ENCODE results near the gene GOLGA6B. TPM values are rescaled to one million over a fixed set of nuclear protein-coding genes. Genes with fewer than 3 reads are reported as not detected.
"Not testable (repeated sequence)": the region's sequence is repeated elsewhere in the genome, so short reads cannot be mapped to it uniquely, and the experiment has no call there.

The GOLGA6B gene
- total and polyA plus RNA-seq, 2 experiments from 2014 or later = not detected

DNA sequence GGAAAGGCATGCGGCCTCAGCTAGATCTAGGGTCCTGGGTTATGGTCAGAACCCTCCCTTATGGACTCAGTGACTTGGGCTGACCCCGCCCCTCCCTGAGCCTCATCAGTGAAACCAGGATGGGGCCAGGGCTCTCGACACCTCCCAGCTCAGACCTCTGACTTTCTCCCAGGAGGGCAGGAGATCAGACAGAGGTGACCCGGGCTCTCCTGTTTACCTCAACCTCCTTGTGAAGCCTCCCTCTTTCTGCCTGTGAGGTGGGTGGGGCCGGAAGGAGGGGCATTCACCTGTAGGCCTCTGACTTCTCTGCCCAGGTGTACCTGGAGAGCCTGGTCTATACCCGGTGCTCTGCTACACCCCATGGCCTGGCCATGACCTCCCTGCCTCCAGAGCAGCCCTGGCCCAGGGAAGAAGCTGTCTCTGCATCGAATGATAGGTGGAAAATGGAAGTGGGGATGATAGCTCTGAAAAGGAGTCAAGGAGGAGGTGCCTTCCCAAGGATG is 25.4 kb upstream of the GOLGA6B start:
- H3K27me3 ChIP-seq; H4K20me1 ChIP-seq (ENCODE audit: insufficient read depth, poor library complexity, severe bottlenecking); H2AFZ ChIP-seq; H3K9me3 ChIP-seq (ENCODE audit: low read depth); DNase-seq (ENCODE audit: low spot score); H3K4me3 ChIP-seq; H3K4me1 ChIP-seq (ENCODE audit: insufficient read depth); H3K79me2 ChIP-seq; H3K27ac ChIP-seq; H3K4me2 ChIP-seq; H3K9me2 ChIP-seq (replicated peaks; ENCODE audit: insufficient read depth); H3K36me3 ChIP-seq (replicated peaks; ENCODE audit: insufficient read depth, low read depth): not testable (repeated sequence)
- 83% methylated on average over 7 of the region's 7 CpGs for whole genome bisulfite sequencing (ENCODE audit: low lambda C conversion rate, missing lambda C conversion rate)

DNA sequence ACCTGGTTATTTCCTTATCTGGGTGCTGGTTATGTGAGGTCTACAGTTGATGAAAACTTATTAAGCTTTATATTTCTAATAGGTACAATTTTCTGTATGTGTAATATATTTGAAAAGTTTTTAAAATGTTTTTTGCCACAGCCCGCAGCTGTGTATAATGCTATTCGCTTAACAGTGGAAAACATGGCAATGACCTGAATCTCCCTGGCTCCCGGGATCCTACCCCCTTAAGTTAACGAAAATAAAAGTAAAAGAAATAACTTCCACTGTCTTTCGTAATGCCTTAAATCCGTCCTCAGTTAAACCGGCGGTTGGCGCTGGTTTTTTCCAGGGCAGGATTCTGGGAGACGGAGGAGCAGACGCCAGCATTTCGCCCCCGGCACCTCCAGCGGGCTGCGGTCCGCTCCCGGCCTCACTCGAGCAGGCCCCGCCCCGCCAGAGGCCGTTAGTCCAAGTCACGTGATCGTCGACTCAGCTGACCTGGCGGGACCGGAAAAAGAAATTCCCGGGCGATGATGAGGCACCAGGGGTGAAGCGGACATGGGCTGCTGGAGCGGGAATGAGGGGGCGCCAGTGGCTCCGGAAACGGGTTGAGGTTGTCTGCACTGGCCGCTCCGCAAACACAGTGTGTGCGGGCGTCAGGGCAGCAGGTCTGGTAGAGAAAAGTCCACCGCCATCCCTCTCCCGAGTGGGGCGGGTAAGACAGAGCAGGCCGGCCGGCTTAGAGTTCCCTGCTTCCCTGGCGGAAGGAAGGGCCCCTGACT is 17.8 kb upstream of the GOLGA6B start:
- H3K27ac ChIP-seq; H2AFZ ChIP-seq; H3K79me2 ChIP-seq; H3K9me3 ChIP-seq (ENCODE audit: low read depth); H3K36me3 ChIP-seq (replicated peaks; ENCODE audit: insufficient read depth, low read depth); H3K27me3 ChIP-seq; H3K9me2 ChIP-seq (replicated peaks; ENCODE audit: insufficient read depth); H4K20me1 ChIP-seq (ENCODE audit: insufficient read depth, poor library complexity, severe bottlenecking); H3K4me1 ChIP-seq (ENCODE audit: insufficient read depth); H3K4me3 ChIP-seq: not testable (repeated sequence)
- 20% methylated on average over 8 of the region's 43 CpGs for WGBS (ENCODE audit: low lambda C conversion rate, missing lambda C conversion rate)
- DNase-seq (ENCODE audit: low spot score) = peak; percentile 88
- H3K4me2 ChIP-seq = peak overlapping the region; percentile 68

DNA sequence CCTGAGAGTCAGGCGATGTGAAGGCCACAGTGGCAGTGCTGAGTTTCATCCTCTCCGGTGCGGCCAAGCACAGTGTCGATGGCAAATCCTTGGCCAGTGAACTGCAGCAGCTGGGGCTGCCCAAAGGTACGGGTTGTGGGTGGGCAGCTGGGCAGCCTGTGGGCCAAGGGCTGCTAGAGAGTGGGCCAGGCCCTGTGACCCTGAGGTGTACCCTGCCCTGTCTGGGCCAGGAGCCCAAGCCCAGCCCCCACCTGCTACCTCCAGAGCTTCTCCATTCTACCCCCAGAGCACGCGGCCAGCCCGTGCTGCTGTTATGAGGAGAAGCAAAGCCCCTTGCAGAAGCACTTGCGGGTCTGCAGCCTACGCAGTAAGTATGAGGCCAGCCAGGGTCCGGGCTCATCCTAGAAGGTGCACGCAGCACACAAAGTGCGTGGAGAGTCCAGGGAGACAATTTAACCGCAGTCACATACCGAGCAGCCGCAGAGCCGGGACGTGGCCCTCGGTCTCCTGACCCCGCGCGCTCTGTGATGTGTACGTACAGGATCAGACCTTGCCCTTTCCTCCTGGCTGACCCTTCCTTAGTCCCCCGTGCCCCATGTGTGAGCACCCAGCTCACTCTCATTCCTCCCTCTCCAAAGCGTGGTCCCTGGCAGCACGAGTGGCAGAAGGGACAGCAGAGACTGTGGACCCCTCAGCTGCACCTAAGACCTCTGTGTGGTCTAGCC is 14.6 kb upstream of the GOLGA6B start:
- H3K27ac ChIP-seq; H3K9me2 ChIP-seq (replicated peaks; ENCODE audit: insufficient read depth); H3K4me2 ChIP-seq; H3K27me3 ChIP-seq; H4K20me1 ChIP-seq (ENCODE audit: insufficient read depth, poor library complexity, severe bottlenecking); H3K4me3 ChIP-seq; H3K4me1 ChIP-seq (ENCODE audit: insufficient read depth); H3K79me2 ChIP-seq; H2AFZ ChIP-seq; H3K36me3 ChIP-seq (replicated peaks; ENCODE audit: insufficient read depth, low read depth); DNase-seq (ENCODE audit: low spot score); H3K9me3 ChIP-seq (ENCODE audit: low read depth): not testable (repeated sequence)
- WGBS (ENCODE audit: low lambda C conversion rate, missing lambda C conversion rate) = no CpG with 5 or more reads among the region's 26 CpGs

DNA sequence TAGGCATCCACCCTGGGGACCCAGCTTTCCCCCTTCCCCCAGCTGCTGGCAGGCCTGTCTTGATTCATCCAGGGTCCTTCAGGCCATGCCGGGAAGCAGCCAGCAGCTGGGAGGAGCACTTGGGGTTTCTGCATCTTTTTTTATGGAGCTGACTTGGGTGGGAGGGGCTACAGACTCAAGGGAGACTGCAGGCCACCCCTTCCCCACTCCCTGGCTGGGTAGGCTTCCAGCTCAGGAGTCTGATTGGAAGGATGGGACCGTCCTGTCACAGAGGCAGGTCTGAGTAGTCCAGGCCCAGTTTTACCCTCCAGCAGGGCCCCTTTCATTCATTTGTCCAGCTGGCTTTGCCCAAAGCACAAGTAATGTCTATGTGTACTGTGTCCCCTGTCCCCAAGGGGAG is 12.2 kb upstream of the GOLGA6B start:
- H3K4me3 ChIP-seq; H3K9me2 ChIP-seq (replicated peaks; ENCODE audit: insufficient read depth); H3K4me2 ChIP-seq; H3K27ac ChIP-seq; H3K4me1 ChIP-seq (ENCODE audit: insufficient read depth); DNase-seq (ENCODE audit: low spot score); H2AFZ ChIP-seq; H3K36me3 ChIP-seq (replicated peaks; ENCODE audit: insufficient read depth, low read depth); H4K20me1 ChIP-seq (ENCODE audit: insufficient read depth, poor library complexity, severe bottlenecking); H3K27me3 ChIP-seq; H3K9me3 ChIP-seq (ENCODE audit: low read depth); H3K79me2 ChIP-seq: not testable (repeated sequence)
- no CpG with 5 or more reads among the region's 2 CpGs for WGBS (ENCODE audit: low lambda C conversion rate, missing lambda C conversion rate)

DNA sequence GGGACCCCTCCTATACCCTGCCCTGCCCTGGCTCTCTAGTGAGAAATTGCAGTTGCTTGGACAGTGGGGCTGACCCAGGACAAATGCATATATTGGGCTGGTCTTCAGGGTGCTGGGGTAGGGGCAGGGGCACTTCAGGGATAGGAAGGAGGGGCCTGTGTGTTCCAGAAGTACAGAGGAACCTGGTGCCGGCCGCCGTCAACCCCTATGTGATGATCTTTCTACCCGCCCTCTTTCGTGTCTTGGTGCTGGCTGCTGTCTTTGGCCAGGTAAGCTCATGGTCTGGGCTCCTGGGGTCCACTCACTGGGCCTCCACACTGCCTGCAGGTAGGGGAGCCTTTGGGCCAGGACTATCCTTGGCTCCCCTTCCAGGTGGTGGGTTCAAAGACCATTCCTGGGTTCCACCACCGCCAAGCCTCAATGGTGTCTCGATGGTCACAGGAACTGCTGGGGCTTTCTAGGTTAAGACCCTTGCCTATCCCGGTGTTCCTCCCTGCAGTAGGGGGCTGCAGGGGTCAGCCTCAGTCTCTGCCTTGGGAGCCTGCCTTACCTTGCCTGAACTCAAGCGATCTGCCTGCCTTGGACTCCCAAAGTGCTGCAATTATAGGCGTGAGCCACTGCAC is 5.8 kb upstream of the GOLGA6B start:
- not testable (repeated sequence) for H3K36me3 ChIP-seq (replicated peaks; ENCODE audit: insufficient read depth, low read depth); H3K9me2 ChIP-seq (replicated peaks; ENCODE audit: insufficient read depth); H4K20me1 ChIP-seq (ENCODE audit: insufficient read depth, poor library complexity, severe bottlenecking); H3K4me3 ChIP-seq; H3K79me2 ChIP-seq; H3K4me2 ChIP-seq; H3K4me1 ChIP-seq (ENCODE audit: insufficient read depth); H2AFZ ChIP-seq; DNase-seq (ENCODE audit: low spot score); H3K9me3 ChIP-seq (ENCODE audit: low read depth); H3K27ac ChIP-seq; H3K27me3 ChIP-seq
- 80% methylated on average over 8 of the region's 10 CpGs for WGBS (ENCODE audit: low lambda C conversion rate, missing lambda C conversion rate)

DNA sequence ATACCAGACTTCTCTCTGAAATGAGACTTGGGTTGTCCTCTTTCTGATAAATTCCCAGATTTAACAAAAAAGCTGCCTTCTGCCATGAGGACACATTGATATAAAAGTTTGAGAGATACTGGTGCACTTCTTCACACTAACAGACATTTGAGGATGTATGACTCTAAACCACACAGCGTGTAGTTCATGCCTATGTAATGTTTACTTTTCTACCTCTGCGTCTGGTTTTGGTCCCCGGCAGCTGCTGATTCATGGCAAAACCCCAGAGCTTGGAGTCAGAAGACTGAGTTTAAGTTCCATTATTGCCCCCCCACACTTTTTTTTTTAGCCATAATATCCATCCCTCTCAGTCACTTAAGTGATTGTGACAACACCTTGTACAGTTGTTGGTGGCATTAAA is 1.5 kb downstream of the GOLGA6B start:
- no CpG with 5 or more reads among the region's 3 CpGs for WGBS (ENCODE audit: low lambda C conversion rate, missing lambda C conversion rate)

DNA sequence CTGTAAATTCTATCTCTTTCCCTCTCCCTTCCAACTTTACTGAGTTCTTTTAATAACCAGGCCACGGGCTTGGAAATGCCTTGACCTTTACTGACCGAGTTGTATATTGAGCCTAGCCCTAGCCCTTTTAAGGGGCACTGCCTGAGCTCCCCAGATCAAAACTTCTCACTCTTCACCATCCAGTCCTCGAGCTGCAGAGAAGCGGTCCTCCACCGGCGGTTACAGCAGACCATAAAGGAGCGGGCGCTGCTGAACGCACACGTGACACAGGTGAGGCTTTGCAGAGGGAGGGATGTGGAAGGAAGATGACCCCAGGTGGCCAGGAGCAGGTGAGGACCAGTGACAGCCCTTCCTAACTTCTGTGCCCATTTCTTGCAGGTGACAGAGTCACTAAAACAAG is 6.6 kb downstream of the GOLGA6B start:
- not testable (repeated sequence) for H3K4me1 ChIP-seq (ENCODE audit: insufficient read depth); H3K36me3 ChIP-seq (replicated peaks; ENCODE audit: insufficient read depth, low read depth); H3K9me2 ChIP-seq (replicated peaks; ENCODE audit: insufficient read depth); H3K4me3 ChIP-seq; DNase-seq (ENCODE audit: low spot score); H3K27ac ChIP-seq; H2AFZ ChIP-seq; H3K4me2 ChIP-seq; H4K20me1 ChIP-seq (ENCODE audit: insufficient read depth, poor library complexity, severe bottlenecking); H3K9me3 ChIP-seq (ENCODE audit: low read depth); H3K79me2 ChIP-seq; H3K27me3 ChIP-seq
- 89% methylated on average over 8 of the region's 10 CpGs for WGBS (ENCODE audit: low lambda C conversion rate, missing lambda C conversion rate)

More for the DNA sequence above, 1.5 kb downstream of the GOLGA6B start:
- not testable (repeated sequence) for H3K36me3 ChIP-seq (replicated peaks; ENCODE audit: insufficient read depth, low read depth); H3K9me3 ChIP-seq (ENCODE audit: low read depth); H4K20me1 ChIP-seq (ENCODE audit: insufficient read depth, poor library complexity, severe bottlenecking); H3K4me2 ChIP-seq; H3K27me3 ChIP-seq; H3K27ac ChIP-seq; H3K79me2 ChIP-seq; H3K4me1 ChIP-seq (ENCODE audit: insufficient read depth); H3K4me3 ChIP-seq; H3K9me2 ChIP-seq (replicated peaks; ENCODE audit: insufficient read depth); DNase-seq (ENCODE audit: low spot score); H2AFZ ChIP-seq

DNA sequence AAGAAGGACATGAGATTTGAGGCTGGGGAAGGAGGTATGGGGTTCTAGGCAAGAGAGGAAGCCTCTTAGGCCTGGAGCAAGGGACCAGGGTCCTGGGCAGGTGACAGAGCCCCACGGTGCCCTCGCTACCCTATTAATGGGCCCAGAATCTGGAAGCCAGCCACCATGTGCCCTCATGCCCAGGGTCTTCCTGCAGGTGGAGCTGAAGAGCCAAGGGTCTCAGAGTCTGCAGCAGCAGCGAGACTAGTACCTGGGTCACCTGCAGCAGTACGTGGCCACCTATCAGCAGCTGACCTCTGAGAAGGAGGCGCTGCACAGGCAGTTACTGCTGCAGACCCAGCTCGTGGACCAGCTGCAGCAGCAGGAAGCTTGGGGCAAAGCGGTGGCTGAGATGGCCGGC is 9.4 kb downstream of the GOLGA6B start:
- not testable (repeated sequence) for H3K4me1 ChIP-seq (ENCODE audit: insufficient read depth); H3K4me2 ChIP-seq; H3K27me3 ChIP-seq; H3K27ac ChIP-seq; H3K36me3 ChIP-seq (replicated peaks; ENCODE audit: insufficient read depth, low read depth); H3K9me3 ChIP-seq (ENCODE audit: low read depth); H4K20me1 ChIP-seq (ENCODE audit: insufficient read depth, poor library complexity, severe bottlenecking); H3K4me3 ChIP-seq; DNase-seq (ENCODE audit: low spot score); H3K79me2 ChIP-seq; H2AFZ ChIP-seq; H3K9me2 ChIP-seq (replicated peaks; ENCODE audit: insufficient read depth)
- WGBS (ENCODE audit: low lambda C conversion rate, missing lambda C conversion rate) = 51% methylated on average over 3 of the region's 8 CpGs

Data from hepatocyte (in vitro differentiated cells).